HL-60 (cell line): Measurements from ENCODE around the gene POMC.
"Not testable (repeated sequence)": the region's sequence is repeated elsewhere in the genome, so short reads cannot be mapped to it uniquely, and the experiment has no call there.

ENCODE experiments used
- DNase-seq, 2 experiments: peaks; one replicate each; pipeline ENCODE4 v3.0.0-alpha.2; 2010 to 2020; ENCODE audit warnings: low read depth in 1 of 2, low spot score in 1 of 2
- H3K27ac ChIP-seq: fragments of 250-450 bp; sonication (Bioruptor Pico); replicated peaks from 2 replicates; pipeline ENCODE4 v1.5.1; 2020; ENCODE audit warnings: mild to moderate bottlenecking, moderate library complexity
- H3K27me3 ChIP-seq: fragments of 250-450 bp; sonication (Bioruptor Pico); 2 replicates; pipeline ENCODE4 v1.5.1; 2021; ENCODE audit warnings: mild to moderate bottlenecking, moderate library complexity; ENCODE audit not compliant: insufficient read depth, poor library complexity, severe bottlenecking
- H3K4me3 ChIP-seq: replicated peaks from 2 replicates; pipeline ENCODE4 v1.5.1; 2011; ENCODE audit warnings: mild to moderate bottlenecking, control low read depth, low read length; ENCODE audit not compliant: insufficient read depth
- CTCF ChIP-seq: IDR thresholded peaks from one replicate; pipeline ENCODE4 v1.5.1; 2011; ENCODE audit warnings: low read length, control low read depth, inconsistent platforms; ENCODE audit not compliant: insufficient read depth
- GABPA ChIP-seq: IDR thresholded peaks from 2 replicates; pipeline ENCODE4 v1.6.1; 2012; ENCODE audit warnings: low read depth
- POLR2AphosphoS5 ChIP-seq: IDR thresholded peaks from 2 replicates; pipeline ENCODE4 v1.6.1; 2012; ENCODE audit warnings: low read depth
- REST ChIP-seq: IDR thresholded peaks from 2 replicates; pipeline ENCODE4 v1.6.1; 2012; ENCODE audit warnings: low read depth; ENCODE audit not compliant: insufficient replicate concordance
- SPI1 ChIP-seq: IDR thresholded peaks from 2 replicates; pipeline ENCODE4 v1.6.1; 2012; ENCODE audit warnings: low read depth, mild to moderate bottlenecking, borderline replicate concordance

The POMC gene

GRCh38 chr2:25149646-25150045 is 18.7 kb downstream of the POMC start:
- Histone ChIP-seq H3K27me3 (no peaks in the 10 kb centered on the region), H3K4me3 (no peak overlapping the region)
- TF ChIP-seq REST: no peak
- TF ChIP-seq CTCF: no peak
- TF ChIP-seq POLR2AphosphoS5: no peak
- TF ChIP-seq GABPA: no peak
- TF ChIP-seq SPI1: no peak

GRCh38 chr2:25146896-25147295 is 21.5 kb downstream of the POMC start:
- Histone ChIP-seq H3K4me3 (no peak overlapping the region), H3K27me3 (no peaks in the 10 kb centered on the region), H3K27ac (no peak overlapping the region)
- no peak for DNase-seq
- TF ChIP-seq POLR2AphosphoS5 (no peak), SPI1 (no peak), REST (no peak), GABPA (no peak), CTCF (no peak)

More at GRCh38 chr2:25149646-25150045, 18.7 kb downstream of the POMC start:
- no peak for DNase-seq
- H3K27ac ChIP-seq: no peak overlapping the region

- H3K27me3 ChIP-seq: no peaks in the 10 kb centered on the region
- H3K27ac ChIP-seq: no peak overlapping the region
- no peak for TF ChIP-seq REST
- H3K4me3 ChIP-seq: no peak overlapping the region
- DNase-seq: no peak
Observed at GRCh38 chr2:25145803-25146202, 22.6 kb downstream of the POMC start.

GRCh38 chr2:25141120-25141519 is 27.3 kb downstream of the POMC start:
- H3K27ac ChIP-seq: no peak overlapping the region
- TF ChIP-seq REST: no peak
- TF ChIP-seq SPI1: no peak
- TF ChIP-seq CTCF: no peak
- no peak for TF ChIP-seq POLR2AphosphoS5
- TF ChIP-seq GABPA: no peak
- peaks cover 2% of the 10 kb centered on the region for H3K27me3 ChIP-seq
- no peak for DNase-seq
- H3K4me3 ChIP-seq: no peak overlapping the region

GRCh38 chr2:25140535-25140934 is 27.8 kb downstream of the POMC start:
- DNase-seq, H3K27me3 ChIP-seq, H3K27ac ChIP-seq, H3K4me3 ChIP-seq: not testable (repeated sequence)
